ENCODE data around the gene HCN2.
A peak's percentile ranks its signal among the peaks of the same experiment; 100 is the strongest.
"Not testable (repeated sequence)": the region's sequence is repeated elsewhere in the genome, so short reads cannot be mapped to it uniquely, and the experiment has no call there.

HCN2 gene

GRCh38 chr19:622666-623065 is 33.0 kb downstream of the HCN2 start:
- peak overlapping the region in 4 of 11 experiments; percentile 86 to 97 (median 90); a peak in 7 of 22 replicates for H3K4me2 ChIP-seq
- H3K36me3 ChIP-seq: peaks cover 54 to 84% (median 75%) of the 10 kb centered on the region in 11 experiments
- no peak overlapping the region for H3K4me3 ChIP-seq
- no peaks in the 10 kb centered on the region for H3K9me3 ChIP-seq (replicated peaks in 1 of 11)
- H3K27me3 ChIP-seq: no peaks in the 10 kb centered on the region
- TF ChIP-seq Cebpa-rat (IDR thresholded peaks at IDR 0.05): no peak
- no peak overlapping the region for H3K27ac ChIP-seq
- H4K20me1 ChIP-seq: peaks cover 7 to 88% (median 49%) of the 10 kb centered on the region in 11 experiments; a peak in 21 of 22 replicates
- peak overlapping the region in 1 of 11 experiments; percentile 60; a peak in 1 of 22 replicates for H3K9ac ChIP-seq
- peaks cover 19 to 51% (median 38%) of the 10 kb centered on the region in 10 experiments for H3K4me1 ChIP-seq

- Histone ChIP-seq H3K4me2 (peak overlapping the region; percentile 10 to 97 (median 71)), H3K36me3 (peaks cover 55 to 87% (median 77%) of the 10 kb centered on the region in 11 experiments), H3K27ac (peak overlapping the region in 1 of 11 experiments; percentile 50; a peak in 2 of 22 replicates), H3K4me1 (peaks cover 19 to 51% (median 38%) of the 10 kb centered on the region in 10 experiments), H3K4me3 (peak overlapping the region in 2 of 10 experiments; percentile 28 to 32; a peak in 3 of 20 replicates), H4K20me1 (peaks cover 7 to 89% (median 50%) of the 10 kb centered on the region in 11 experiments; a peak in 21 of 22 replicates), H3K9ac (peak overlapping the region in 4 of 11 experiments; percentile 46 to 63 (median 59); a peak in 8 of 22 replicates), H3K27me3 (no peaks in the 10 kb centered on the region), H3K9me3 (replicated peaks in 1 of 11) (no peaks in the 10 kb centered on the region)
- no peak for TF ChIP-seq Cebpa-rat (IDR thresholded peaks at IDR 0.05)
These were observed 33.7 kb downstream of the HCN2 start for GRCh38 chr19:623175-623916.

- H3K27ac ChIP-seq: peak overlapping the region in 4 of 11 experiments; percentile 9 to 50 (median 34); a peak in 3 of 22 replicates
- H3K27me3 ChIP-seq: no peaks in the 10 kb centered on the region
- peak overlapping the region in 4 of 11 experiments; percentile 46 to 63 (median 59); a peak in 8 of 22 replicates for H3K9ac ChIP-seq
- no peak for TF ChIP-seq Cebpa-rat (IDR thresholded peaks at IDR 0.05)
- H4K20me1 ChIP-seq: peaks cover 7 to 89% (median 57%) of the 10 kb centered on the region in 11 experiments; a peak in 21 of 22 replicates
- H3K4me3 ChIP-seq: peak overlapping the region in 2 of 10 experiments; percentile 28 to 32; a peak in 4 of 20 replicates
- H3K36me3 ChIP-seq: peaks cover 55 to 87% (median 77%) of the 10 kb centered on the region in 11 experiments
- H3K4me1 ChIP-seq: peaks cover 19 to 54% (median 38%) of the 10 kb centered on the region in 10 experiments
- H3K4me2 ChIP-seq: peak overlapping the region; percentile 10 to 97 (median 71)
- H3K9me3 ChIP-seq (replicated peaks in 1 of 11): no peaks in the 10 kb centered on the region
These were observed 34.3 kb downstream of the HCN2 start for GRCh38 chr19:623974-624373.

GRCh38 chr19:624433-625109 is 34.9 kb downstream of the HCN2 start:
- peak overlapping the region in 4 of 11 experiments; percentile 9 to 50 (median 34); a peak in 3 of 22 replicates for H3K27ac ChIP-seq
- H3K4me1 ChIP-seq: peaks cover 19 to 60% (median 42%) of the 10 kb centered on the region in 10 experiments
- no peak for TF ChIP-seq Cebpa-rat (IDR thresholded peaks at IDR 0.05)
- H3K4me2 ChIP-seq: peak overlapping the region; percentile 10 to 97 (median 71); a peak in 21 of 22 replicates
- peaks cover 55 to 87% (median 77%) of the 10 kb centered on the region in 11 experiments for H3K36me3 ChIP-seq
- H3K4me3 ChIP-seq: peak overlapping the region in 3 of 10 experiments; percentile 28 to 32 (median 28); a peak in 3 of 20 replicates
- no peaks in the 10 kb centered on the region for H3K27me3 ChIP-seq
- H3K9me3 ChIP-seq (replicated peaks in 1 of 11): no peaks in the 10 kb centered on the region
- peak overlapping the region in 4 of 11 experiments; percentile 46 to 63 (median 59); a peak in 8 of 22 replicates for H3K9ac ChIP-seq
- H4K20me1 ChIP-seq: peaks cover 7 to 89% (median 60%) of the 10 kb centered on the region in 11 experiments; a peak in 21 of 22 replicates

- peaks cover 19 to 67% (median 49%) of the 10 kb centered on the region in 10 experiments for H3K4me1 ChIP-seq
These were observed 35.6 kb downstream of the HCN2 start for GRCh38 chr19:625257-625656.

GRCh38 chr19:626566-626965 is 36.9 kb downstream of the HCN2 start:
- H3K27ac ChIP-seq; H3K27me3 ChIP-seq; H3K4me3 ChIP-seq; H3K9me3 ChIP-seq (replicated peaks in 1 of 11); H3K9ac ChIP-seq: not testable (repeated sequence)
- peaks cover 7 to 88% (median 67%) of the 10 kb centered on the region in 11 experiments; a peak in 21 of 22 replicates for H4K20me1 ChIP-seq
- 0 out of 22 replicates have a peak overlapping the region, but pooled peaks of 1 of the 11 experiments have one; percentile 86 for H3K4me2 ChIP-seq
- H3K36me3 ChIP-seq: peaks cover 51 to 91% (median 77%) of the 10 kb centered on the region in 11 experiments
- H3K4me1 ChIP-seq: peaks cover 19 to 80% (median 60%) of the 10 kb centered on the region in 10 experiments

More at GRCh38 chr19:625257-625656, 35.6 kb downstream of the HCN2 start:
- Histone ChIP-seq H3K27ac (peak overlapping the region in 1 of 11 experiments; percentile 12; a peak in 1 of 22 replicates), H3K27me3 (no peaks in the 10 kb centered on the region), H3K9me3 (replicated peaks in 1 of 11) (no peaks in the 10 kb centered on the region), H3K36me3 (peaks cover 53 to 87% (median 77%) of the 10 kb centered on the region in 11 experiments), H4K20me1 (peaks cover 7 to 89% (median 62%) of the 10 kb centered on the region in 11 experiments; a peak in 21 of 22 replicates), H3K4me3 (peak overlapping the region in 1 of 10 experiments; percentile 28; a peak in 3 of 20 replicates), H3K9ac (peak overlapping the region in 3 of 11 experiments; percentile 46 to 63 (median 60); a peak in 5 of 22 replicates), H3K4me2 (peak overlapping the region in 9 of 11 experiments; percentile 51 to 97 (median 83); a peak in 19 of 22 replicates)
- TF ChIP-seq Cebpa-rat (IDR thresholded peaks at IDR 0.05): no peak

GRCh38 chr19:628168-628567 is 38.5 kb downstream of the HCN2 start:
- no peak overlapping the region for H3K4me2 ChIP-seq
- no peak overlapping the region; a peak in 1 of 22 replicates for H3K9ac ChIP-seq
- peaks cover 36 to 78% (median 63%) of the 10 kb centered on the region in 11 experiments for H3K36me3 ChIP-seq
- TF ChIP-seq Cebpa-rat (IDR thresholded peaks at IDR 0.05): no peak
- no peaks in the 10 kb centered on the region for H3K9me3 ChIP-seq (replicated peaks in 1 of 11)
- no peak overlapping the region for H3K4me3 ChIP-seq
- H3K27me3 ChIP-seq: no peaks in the 10 kb centered on the region
- no peak overlapping the region for H3K27ac ChIP-seq
- peaks cover 7 to 82% (median 64%) of the 10 kb centered on the region in 11 experiments; a peak in 21 of 22 replicates for H4K20me1 ChIP-seq
- H3K4me1 ChIP-seq: peaks cover 30 to 77% (median 62%) of the 10 kb centered on the region in 10 experiments

GRCh38 chr19:629515-629914 is 39.8 kb downstream of the HCN2 start:
- H3K4me3 ChIP-seq; H3K27me3 ChIP-seq; H3K9me3 ChIP-seq (replicated peaks in 1 of 11); H3K27ac ChIP-seq: not testable (repeated sequence)
- Histone ChIP-seq H3K36me3 (peaks cover 33 to 70% (median 56%) of the 10 kb centered on the region in 11 experiments), H3K4me1 (peaks cover 26 to 73% (median 58%) of the 10 kb centered on the region in 10 experiments), H4K20me1 (peaks cover 4 to 69% (median 53%) of the 10 kb centered on the region in 11 experiments; a peak in 21 of 22 replicates), H3K9ac (peak overlapping the region in 1 of 11 experiments; percentile 19; a peak in 1 of 22 replicates), H3K4me2 (peak overlapping the region in 5 of 11 experiments; percentile 8 to 96 (median 25); a peak in 7 of 22 replicates)
